ENCODE results near the gene PDE6G. TPM values are rescaled to one million over a fixed set of nuclear protein-coding genes. Genes with fewer than 3 reads are reported as not detected.
A peak's percentile ranks its signal among the peaks of the same experiment; 100 is the strongest.

The PDE6G gene
- total RNA-seq, 4 donors from 2014 or later = 0.30 to 8.9 (median 1.1) TPM; not detected in 1

- TF ChIP-seq POLR2A (IDR thresholded peaks at IDR 0.05) (no peak), CTCF (IDR thresholded peaks at IDR 0.05) (no peak)
- DNase-seq (ENCODE audit: low spot score in 2 of 2) = no peak
- 87 to 91% methylated on average over 18 of the region's 18 CpGs for WGBS, 2 donors
- intact Hi-C loops (cut with DNase I; ENCODE audit: low total_unique reads) = no loop called here
- H3K4me3 ChIP-seq (ENCODE audit: low read depth, poor library complexity, severe bottlenecking) = no peak overlapping the region
Measured at GRCh38 chr17:81690066-81690465, 33.7 kb upstream of the PDE6G start.

- intact Hi-C loops (cut with DNase I; ENCODE audit: low total_unique reads) = no loop called here
- TF ChIP-seq CTCF (IDR thresholded peaks at IDR 0.05) (no peak), POLR2A (IDR thresholded peaks at IDR 0.05) (no peak)
- DNase-seq (ENCODE audit: low spot score in 2 of 2) = no peak
- WGBS, 2 donors = 60 to 71% methylated on average over 14 of the region's 14 CpGs
- no peak overlapping the region for H3K4me3 ChIP-seq (ENCODE audit: low read depth, poor library complexity, severe bottlenecking)
Measured at GRCh38 chr17:81688616-81689015, 32.3 kb upstream of the PDE6G start.

GRCh38 chr17:81687770-81688541 lies 31.6 kb upstream of the PDE6G start:
- TF ChIP-seq POLR2A (IDR thresholded peaks at IDR 0.05) = no peak
- TF ChIP-seq CTCF (IDR thresholded peaks at IDR 0.05) = no peak
- DNase-seq (ENCODE audit: low spot score in 2 of 2) = no peak
- no peak overlapping the region for H3K4me3 ChIP-seq (ENCODE audit: low read depth, poor library complexity, severe bottlenecking)
- WGBS, 2 donors = 89 to 91% methylated on average over 36 to 37 of the region's 41 CpGs
- intact Hi-C loops (cut with DNase I; ENCODE audit: low total_unique reads) = no loop called here

GRCh38 chr17:81686614-81687013 lies 30.3 kb upstream of the PDE6G start:
- TF ChIP-seq CTCF (IDR thresholded peaks at IDR 0.05) (no peak), POLR2A (IDR thresholded peaks at IDR 0.05) (no peak)
- no peak for DNase-seq (ENCODE audit: low spot score in 2 of 2)
- intact Hi-C loops (cut with DNase I; ENCODE audit: low total_unique reads) = no loop called here
- 93 to 95% methylated on average over 20 of the region's 20 CpGs for WGBS, 2 donors
- no peak overlapping the region for H3K4me3 ChIP-seq (ENCODE audit: low read depth, poor library complexity, severe bottlenecking)

- no peak for DNase-seq (ENCODE audit: low spot score in 2 of 2)
- no peak overlapping the region for H3K4me3 ChIP-seq (ENCODE audit: low read depth, poor library complexity, severe bottlenecking)
- no peak for TF ChIP-seq POLR2A (IDR thresholded peaks at IDR 0.05)
- 53 to 58% methylated on average over 12 of the region's 12 CpGs for WGBS, 2 donors
- intact Hi-C loops (cut with DNase I; ENCODE audit: low total_unique reads) = no loop called here
Measured at GRCh38 chr17:81685108-81685507, 28.8 kb upstream of the PDE6G start.

- no peak for TF ChIP-seq CTCF (IDR thresholded peaks at IDR 0.05)
- no peak for TF ChIP-seq POLR2A (IDR thresholded peaks at IDR 0.05)
- intact Hi-C loops (cut with DNase I; ENCODE audit: low total_unique reads) = no loop called here
- WGBS, 2 donors = 2 to 3% methylated on average over 14 to 16 of the region's 16 CpGs
- DNase-seq (ENCODE audit: low spot score in 2 of 2) = no peak
- peak overlapping the region; percentile 85 for H3K4me3 ChIP-seq (ENCODE audit: low read depth, poor library complexity, severe bottlenecking)
Measured at GRCh38 chr17:81684442-81684911, 28.1 kb upstream of the PDE6G start.

Data from lower leg skin (tissue), 4 donors.